ENCODE results near the gene CFAP74.

CFAP74 gene

DNA sequence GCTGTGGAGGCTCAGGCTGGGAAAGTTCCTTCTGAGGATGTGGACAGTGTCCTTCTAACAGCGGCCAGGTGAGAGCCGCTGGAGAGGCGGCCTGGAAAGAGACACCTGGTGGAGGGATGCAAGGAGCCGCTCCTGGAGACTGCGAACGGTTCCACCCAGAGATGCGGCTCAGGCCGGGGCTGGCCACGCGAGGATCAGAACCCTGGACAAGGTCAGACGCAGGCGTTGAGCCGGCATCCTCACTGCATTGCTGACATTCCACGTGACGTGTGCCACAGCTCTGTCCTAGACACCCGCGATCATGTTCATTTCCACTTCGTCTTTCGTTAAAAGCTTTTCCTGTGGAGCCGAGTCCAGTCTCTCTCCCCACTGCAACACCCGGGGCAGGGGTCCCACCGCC, 28.8 kb downstream of the CFAP74 start:
- Mint-ChIP-seq H3K27ac (no peak overlapping the region), H3K27me3 (no peaks in the 10 kb centered on the region)

DNA sequence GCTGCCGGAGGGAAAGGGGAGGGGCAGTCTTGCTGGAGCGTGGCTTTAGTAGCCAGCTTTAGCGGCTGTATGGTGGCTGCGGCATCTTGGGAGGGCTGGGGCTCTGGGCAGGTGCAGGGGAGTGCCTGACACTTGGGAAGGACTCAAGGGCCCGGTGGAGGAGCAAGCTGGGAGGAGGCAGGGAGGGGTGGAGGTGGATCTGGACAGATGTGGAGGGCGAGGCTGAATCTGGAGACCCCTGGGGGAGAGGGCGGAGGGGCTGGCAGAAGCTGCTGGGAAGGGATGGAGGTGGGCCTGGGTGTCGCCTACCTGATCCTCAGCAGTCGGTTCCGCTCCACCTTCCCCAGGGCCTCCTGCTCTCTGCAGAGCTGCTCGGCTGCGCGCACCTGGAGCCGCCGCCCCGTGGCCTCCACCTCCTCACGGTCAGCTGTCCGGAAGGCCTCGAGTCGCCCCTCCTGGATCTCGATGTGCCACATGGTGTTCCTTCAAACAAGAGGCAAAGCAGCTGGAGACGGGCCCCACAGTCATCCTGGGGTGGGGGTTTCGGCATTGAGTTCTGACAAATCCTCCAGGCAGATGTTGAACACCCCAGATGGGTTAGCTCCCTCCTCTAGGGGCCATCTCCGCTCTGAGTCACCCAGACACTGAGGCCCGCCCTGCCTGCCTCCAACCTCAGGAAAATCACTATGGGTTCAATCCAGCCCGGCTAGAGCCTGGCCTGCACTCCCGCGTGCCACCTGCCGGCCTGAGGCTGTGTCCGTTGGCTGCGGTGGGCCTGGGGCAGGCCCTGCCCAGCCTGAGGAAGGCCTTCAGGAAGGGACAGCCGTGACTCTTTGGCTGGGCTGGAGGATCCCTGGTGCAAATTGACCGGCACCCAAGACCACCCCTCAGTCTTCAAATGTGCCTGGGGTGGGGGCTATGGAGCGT, 29.6 kb downstream of the CFAP74 start:
- H3K9me3 Mint-ChIP-seq, result peaks cover 3% of the 10 kb centered on the region
- H3K36me3 Mint-ChIP-seq (ENCODE audit: low read depth), result no peaks in the 10 kb centered on the region

More for the DNA sequence above, 28.8 kb downstream of the CFAP74 start:
- H3K4me1 Mint-ChIP-seq (ENCODE audit: low read depth), result no peaks in the 10 kb centered on the region
- H3K4me3 Mint-ChIP-seq, result no peak overlapping the region
- H3K36me3 Mint-ChIP-seq (ENCODE audit: low read depth), result no peaks in the 10 kb centered on the region
- H3K9me3 Mint-ChIP-seq, result peaks cover 3% of the 10 kb centered on the region

GRCh38 chr1:1972976-1973715, 30.4 kb downstream of the CFAP74 start:
- Mint-ChIP-seq H3K27ac (no peak overlapping the region), H3K4me3 (no peak overlapping the region), H3K4me1 (ENCODE audit: low read depth) (no peaks in the 10 kb centered on the region), H3K36me3 (ENCODE audit: low read depth) (no peaks in the 10 kb centered on the region), H3K9me3 (peaks cover 3% of the 10 kb centered on the region), H3K27me3 (no peaks in the 10 kb centered on the region)

More for the DNA sequence above, 29.6 kb downstream of the CFAP74 start:
- Mint-ChIP-seq H3K27ac (no peak overlapping the region), H3K27me3 (no peaks in the 10 kb centered on the region), H3K4me3 (no peak overlapping the region), H3K4me1 (ENCODE audit: low read depth) (no peaks in the 10 kb centered on the region)

- Mint-ChIP-seq H3K27me3 (no peaks in the 10 kb centered on the region), H3K27ac (no peak overlapping the region), H3K9me3 (peaks cover 3% of the 10 kb centered on the region), H3K36me3 (ENCODE audit: low read depth) (no peaks in the 10 kb centered on the region), H3K4me1 (ENCODE audit: low read depth) (no peaks in the 10 kb centered on the region), H3K4me3 (no peak overlapping the region)
Measured at GRCh38 chr1:1971688-1972087, 31.9 kb downstream of the CFAP74 start.

- H3K4me3 Mint-ChIP-seq, result no peak overlapping the region
- peaks cover 3% of the 10 kb centered on the region for H3K9me3 Mint-ChIP-seq
- H3K36me3 Mint-ChIP-seq (ENCODE audit: low read depth), result no peaks in the 10 kb centered on the region
- no peaks in the 10 kb centered on the region for H3K27me3 Mint-ChIP-seq
- no peaks in the 10 kb centered on the region for H3K4me1 Mint-ChIP-seq (ENCODE audit: low read depth)
- H3K27ac Mint-ChIP-seq, result no peak overlapping the region
Measured at GRCh38 chr1:1971017-1971416, 32.6 kb downstream of the CFAP74 start.

DNA sequence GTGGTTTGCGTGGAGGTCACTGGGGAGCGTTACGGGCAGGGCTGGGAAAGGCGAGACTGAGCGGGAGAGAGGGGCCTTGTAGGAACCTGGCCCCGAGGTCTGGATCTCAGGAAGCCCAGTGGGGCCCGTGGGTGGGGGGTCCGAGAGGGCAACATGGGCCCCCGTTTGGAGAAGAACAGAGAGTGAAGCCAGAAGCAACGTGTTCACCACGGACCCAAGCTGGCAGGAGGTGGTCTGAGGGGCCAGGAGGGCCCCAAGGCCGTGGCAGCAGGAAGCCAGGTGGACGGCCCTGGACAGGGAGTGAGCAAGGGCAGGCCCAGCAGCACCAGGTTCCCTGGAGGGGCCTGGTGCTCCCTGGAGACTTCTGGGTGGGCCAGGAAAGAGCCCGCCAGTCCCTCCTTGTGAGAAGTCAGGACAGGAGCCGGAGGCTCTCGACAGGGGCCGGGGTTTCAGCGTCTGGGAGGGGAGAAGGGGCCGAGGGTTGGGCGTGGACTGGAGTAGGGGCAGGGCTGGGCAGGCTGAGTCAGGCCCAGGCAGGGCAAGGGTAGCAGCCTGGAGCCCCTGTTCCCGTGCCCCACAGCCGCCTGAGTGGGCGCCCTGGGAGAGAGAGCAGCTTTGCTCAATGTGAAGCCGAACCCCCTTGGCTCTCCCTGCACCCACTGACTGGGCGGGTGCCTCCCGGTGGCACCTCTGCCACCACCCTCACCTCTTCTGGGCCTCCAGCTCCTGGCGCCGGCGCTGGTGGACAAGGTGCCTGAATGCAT, 33.5 kb downstream of the CFAP74 start:
- H3K4me1 Mint-ChIP-seq (ENCODE audit: low read depth), result no peaks in the 10 kb centered on the region
- H3K4me3 Mint-ChIP-seq, result no peak overlapping the region
- H3K27me3 Mint-ChIP-seq, result no peaks in the 10 kb centered on the region
- peaks cover 3% of the 10 kb centered on the region for H3K9me3 Mint-ChIP-seq
- no peak overlapping the region for H3K27ac Mint-ChIP-seq
- no peaks in the 10 kb centered on the region for H3K36me3 Mint-ChIP-seq (ENCODE audit: low read depth)

DNA sequence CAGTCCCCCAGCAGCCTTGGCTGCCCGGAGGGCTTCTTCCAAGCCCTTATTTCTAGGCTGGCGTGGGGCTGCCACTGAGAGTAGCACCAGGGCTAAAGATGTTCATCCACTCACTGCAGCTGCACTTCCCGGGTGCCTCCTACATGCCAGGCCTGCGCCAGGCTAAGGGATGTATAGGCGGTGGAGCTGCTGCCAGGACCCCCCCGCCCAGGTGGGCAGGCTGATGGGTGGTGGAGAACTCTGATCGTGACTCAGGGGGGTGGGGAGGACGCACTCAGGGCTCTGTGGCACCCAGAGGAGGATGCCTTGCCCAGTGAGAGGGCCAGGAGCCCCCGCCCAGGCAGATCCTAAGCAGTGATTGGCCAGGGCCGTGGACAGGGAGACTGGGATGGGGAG, 34.1 kb downstream of the CFAP74 start:
- Mint-ChIP-seq H3K27me3 (no peaks in the 10 kb centered on the region), H3K4me1 (ENCODE audit: low read depth) (no peaks in the 10 kb centered on the region), H3K9me3 (peaks cover 3% of the 10 kb centered on the region), H3K27ac (no peak overlapping the region), H3K36me3 (ENCODE audit: low read depth) (no peaks in the 10 kb centered on the region), H3K4me3 (no peak overlapping the region)

- no peak overlapping the region for H3K27ac Mint-ChIP-seq
- H3K9me3 Mint-ChIP-seq, result peaks cover 3% of the 10 kb centered on the region
- no peaks in the 10 kb centered on the region for H3K27me3 Mint-ChIP-seq
- no peaks in the 10 kb centered on the region for H3K36me3 Mint-ChIP-seq (ENCODE audit: low read depth)
- no peak overlapping the region for H3K4me3 Mint-ChIP-seq
- no peaks in the 10 kb centered on the region for H3K4me1 Mint-ChIP-seq (ENCODE audit: low read depth)
Measured at GRCh38 chr1:1968767-1969504, 34.6 kb downstream of the CFAP74 start.

GRCh38 chr1:1967879-1968278, 35.7 kb downstream of the CFAP74 start:
- Mint-ChIP-seq H3K4me1 (ENCODE audit: low read depth) (no peaks in the 10 kb centered on the region), H3K36me3 (ENCODE audit: low read depth) (no peaks in the 10 kb centered on the region), H3K27ac (peak overlapping the region; percentile 1), H3K9me3 (peaks cover 3% of the 10 kb centered on the region), H3K4me3 (no peak overlapping the region), H3K27me3 (peaks cover 3% of the 10 kb centered on the region)

DNA sequence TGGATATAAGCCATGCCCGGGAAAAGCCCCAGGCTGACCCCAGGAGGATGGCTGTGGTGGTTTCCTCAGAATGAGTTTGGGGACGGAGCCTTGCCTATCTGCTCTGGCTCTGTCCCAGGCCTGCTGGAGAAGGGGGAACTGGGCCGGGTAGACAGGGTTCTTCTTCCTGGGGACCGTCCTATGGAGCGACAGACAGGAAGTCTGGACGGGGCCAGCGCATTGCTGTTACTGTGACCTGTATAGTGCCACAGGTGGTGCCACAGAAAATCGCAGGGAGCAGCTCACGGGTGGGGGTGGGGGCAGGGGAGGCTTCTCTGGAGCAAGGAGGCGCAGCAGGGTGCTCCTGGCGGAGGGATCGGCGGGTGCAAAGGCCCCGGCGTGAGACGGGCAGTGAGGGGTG, 36.4 kb downstream of the CFAP74 start:
- H3K4me3 Mint-ChIP-seq, result no peak overlapping the region
- peaks cover 3% of the 10 kb centered on the region for H3K27me3 Mint-ChIP-seq
- H3K36me3 Mint-ChIP-seq (ENCODE audit: low read depth), result no peaks in the 10 kb centered on the region
- H3K27ac Mint-ChIP-seq, result no peak overlapping the region
- H3K9me3 Mint-ChIP-seq, result peaks cover 3% of the 10 kb centered on the region
- no peaks in the 10 kb centered on the region for H3K4me1 Mint-ChIP-seq (ENCODE audit: low read depth)

DNA sequence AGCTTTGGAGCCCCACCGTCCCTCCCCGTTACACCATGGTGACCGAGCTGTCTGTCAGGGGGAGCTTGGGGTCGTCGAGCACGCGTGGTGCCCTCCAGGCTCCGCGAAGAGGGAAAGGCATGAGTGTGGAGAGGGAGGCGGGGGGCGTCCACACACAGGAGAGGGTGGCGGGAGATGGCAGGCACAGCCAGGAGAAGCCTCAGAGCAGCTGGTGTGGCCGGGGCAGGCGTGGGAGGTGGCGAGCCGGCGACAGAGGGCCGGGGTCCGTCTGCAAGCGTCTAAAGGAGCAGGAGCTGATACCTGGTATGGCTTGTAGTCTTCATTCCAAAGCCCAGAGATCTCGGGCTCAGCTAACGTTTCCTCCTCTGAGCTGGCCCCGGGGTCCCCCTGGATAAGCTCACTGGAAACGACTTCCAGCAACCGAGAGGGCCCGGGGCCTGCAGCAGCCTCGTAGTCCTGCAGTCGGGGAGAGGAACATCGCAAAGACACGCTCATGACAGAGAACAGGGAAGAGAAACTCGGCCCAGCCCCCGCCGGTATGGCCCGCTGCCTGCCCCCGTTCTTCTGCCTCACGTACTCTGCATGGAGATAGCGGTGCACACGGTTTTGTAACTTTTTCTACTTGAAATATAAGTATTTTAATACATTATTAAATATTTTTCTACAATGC, 37.4 kb downstream of the CFAP74 start:
- H3K4me3 Mint-ChIP-seq, result no peak overlapping the region

GRCh38 chr1:1965546-1965945, 38.0 kb downstream of the CFAP74 start:
- Mint-ChIP-seq H3K4me1 (ENCODE audit: low read depth) (no peaks in the 10 kb centered on the region), H3K4me3 (no peak overlapping the region), H3K9me3 (no peaks in the 10 kb centered on the region), H3K36me3 (ENCODE audit: low read depth) (no peaks in the 10 kb centered on the region), H3K27ac (no peak overlapping the region), H3K27me3 (peaks cover 17% of the 10 kb centered on the region)

More for the DNA sequence above, 37.4 kb downstream of the CFAP74 start:
- Mint-ChIP-seq H3K9me3 (no peaks in the 10 kb centered on the region), H3K27me3 (peaks cover 11% of the 10 kb centered on the region), H3K27ac (no peak overlapping the region), H3K4me1 (ENCODE audit: low read depth) (no peaks in the 10 kb centered on the region), H3K36me3 (ENCODE audit: low read depth) (no peaks in the 10 kb centered on the region)

GRCh38 chr1:1964811-1965210, 38.8 kb downstream of the CFAP74 start:
- Mint-ChIP-seq H3K27me3 (peaks cover 18% of the 10 kb centered on the region), H3K36me3 (ENCODE audit: low read depth) (no peaks in the 10 kb centered on the region), H3K9me3 (no peaks in the 10 kb centered on the region), H3K4me1 (ENCODE audit: low read depth) (peaks cover 1% of the 10 kb centered on the region), H3K27ac (no peak overlapping the region), H3K4me3 (no peak overlapping the region)

- peaks cover 21% of the 10 kb centered on the region for H3K27me3 Mint-ChIP-seq
- H3K36me3 Mint-ChIP-seq (ENCODE audit: low read depth), result no peaks in the 10 kb centered on the region
- H3K9me3 Mint-ChIP-seq, result no peaks in the 10 kb centered on the region
- no peak overlapping the region for H3K27ac Mint-ChIP-seq
- no peak overlapping the region for H3K4me3 Mint-ChIP-seq
- H3K4me1 Mint-ChIP-seq (ENCODE audit: low read depth), result peaks cover 6% of the 10 kb centered on the region
Measured at GRCh38 chr1:1963570-1963969, 40.0 kb downstream of the CFAP74 start.

Data from stimulated activated naive CD8-positive, alpha-beta T cell treated with anti-CD3 and anti-CD28 coated beads, Interleukin-15, Interleukin-2, amounts not matched to agents 100 ng/mL and 50 ng/mL, for 24 hours (primary cell).